GM12878 (cell line): ENCODE results near the gene SIPA1. TPM values are rescaled to one million over a fixed set of nuclear protein-coding genes. Genes with fewer than 3 reads are reported as not detected.

ENCODE experiments used
- ATAC-seq: fragments of 200-7000 bp; cut with Tn5 transposase; 3 replicates; pipeline ENCODE4 v1.9.1; 2020; ENCODE audit warnings: mild to moderate bottlenecking, moderate library complexity
- BruUV-seq: library from RNA; stranded (reverse); fragments of 400-500 nt; replicated peaks from 2 replicates; lab custom pipeline; 2021; lab: Mats Ljungman, UMichigan
- CTCF ChIA-PET: fragments of 300-600 bp; sonication (Branson Sonifier 250); formaldehyde crosslinking; extraction: SDS; loops from one replicate; lab custom pipeline; 2021; ENCODE audit warnings: inconsistent platforms; lab: Yijun Ruan, JAX
- POLR2A ChIA-PET: fragments of 350-600 bp; formaldehyde crosslinking; extraction: SDS; loops from one replicate; lab custom pipeline; 2021; ENCODE audit warnings: inconsistent platforms; lab: Charles Lee
- RAD21 ChIA-PET: fragments of 300-600 bp; sonication (Branson Sonifier 250); formaldehyde crosslinking; loops from one replicate; lab custom pipeline; 2023; ENCODE audit warnings: antibody characterized with exemption; ENCODE audit not compliant: unreplicated experiment; lab: Charles Lee
- SMC1A ChIA-PET: fragments of 300-600 bp; sonication (Branson Sonifier 250); formaldehyde crosslinking; loops from one replicate; lab custom pipeline; 2023; ENCODE audit not compliant: unreplicated experiment, uncharacterized antibody; lab: Charles Lee
- DNase-seq: peaks from one replicate; pipeline ENCODE4 v3.0.0-alpha.2; 2011; ENCODE audit warnings: low read depth, low spot score
- FAIRE-seq: peaks from 3 replicates; lab custom pipeline; 2011; peaks lifted over from hg19 to GRCh38; lab: Jason Lieb, UNC
- H2AFZ ChIP-seq: 2 replicates; pipeline ENCODE4 v1.6.0; 2011; ENCODE audit warnings: low read depth, low read length, control low read depth; ENCODE audit not compliant: control insufficient read depth
- H3K27ac ChIP-seq: 2 replicates; pipeline ENCODE4 v1.5.1; 2011; ENCODE audit warnings: control low read depth; ENCODE audit not compliant: control insufficient read depth, insufficient read depth
- H3K27me3 ChIP-seq, 2 experiments: replicated peaks in 1 of 2; 2 replicates each; pipeline versions ENCODE4 v1.6.0 to v1.6.1; 2011; ENCODE audit warnings: low read length in 1 of 2; ENCODE audit not compliant: control insufficient read depth in 2 of 2, insufficient read depth in 2 of 2
- H3K36me3 ChIP-seq, 2 experiments: 2 replicates each; pipeline ENCODE4 v1.5.1; 2011; ENCODE audit warnings: low read length in 1 of 2; ENCODE audit not compliant: control insufficient read depth in 2 of 2, insufficient read depth in 2 of 2
- H3K4me1 ChIP-seq: 2 replicates; pipeline ENCODE4 v1.6.1; 2011; ENCODE audit warnings: mild to moderate bottlenecking, low read length, moderate library complexity, mixed read lengths; ENCODE audit not compliant: control insufficient read depth, insufficient read depth
- H3K4me2 ChIP-seq: 2 replicates; pipeline ENCODE4 v1.6.0; 2011; ENCODE audit warnings: control low read depth; ENCODE audit not compliant: control insufficient read depth, insufficient read depth
- H3K4me3 ChIP-seq: fragments of 200-600 bp; sonication (generic); 2 replicates; pipeline ENCODE4 v1.5.1; 2016
- H3K79me2 ChIP-seq: 2 replicates; pipeline ENCODE4 v1.6.0; 2011; ENCODE audit warnings: low read length; ENCODE audit not compliant: control insufficient read depth, insufficient read depth
- H3K9ac ChIP-seq: 2 replicates; pipeline ENCODE4 v1.8.0; 2011; ENCODE audit warnings: low read length, control low read depth, mixed read lengths; ENCODE audit not compliant: control insufficient read depth, insufficient read depth
- H3K9me3 ChIP-seq: replicated peaks from 3 replicates; pipeline ENCODE4 v1.5.1; 2011; ENCODE audit warnings: mild to moderate bottlenecking, low read length; ENCODE audit not compliant: control insufficient read depth, insufficient read depth
- H4K20me1 ChIP-seq: 2 replicates; pipeline ENCODE4 v1.6.0; 2011; ENCODE audit not compliant: control insufficient read depth, insufficient read depth
- ATF3 ChIP-seq: IDR thresholded peaks from 2 replicates; pipeline ENCODE4 v1.6.1; 2011; ENCODE audit warnings: low read depth, mild to moderate bottlenecking, low read length, moderate library complexity, borderline replicate concordance; ENCODE audit errors: extremely low read depth
- HDGF ChIP-seq: fragments of 450-650 bp; IDR thresholded peaks from 2 replicates; pipeline ENCODE4 v1.6.1; 2016; ENCODE audit warnings: antibody characterized with exemption
- MYB ChIP-seq: fragments of 150-350 bp; IDR thresholded peaks from 2 replicates; pipeline ENCODE4 v1.6.1; 2014; ENCODE audit warnings: mild to moderate bottlenecking, low read depth, low read length, borderline replicate concordance
- ZNF687 ChIP-seq: fragments of 450-650 bp; IDR thresholded peaks from 2 replicates; pipeline ENCODE4 v1.6.1; 2017; ENCODE audit warnings: mild to moderate bottlenecking, moderate library complexity
- WGBS: methylation state at CpG from one replicate; pipeline ENCODE4 v1.1.6; 2016; ENCODE audit warnings: low lambda C conversion rate; ENCODE audit not compliant: insufficient replicate concordance, insufficient coverage; ENCODE audit errors: missing lambda C conversion rate; 5-methylcytosine and 5-hydroxymethylcytosine counted together
- in situ Hi-C: fragments of 300-500 bp; cut with MboI; formaldehyde crosslinking; loops from 9 replicates; pipeline ENCODE4 v1.14.3; 2018; ENCODE audit warnings: mixed read lengths
- intact Hi-C: fragments of 100-400 bp; cut with micrococcal nuclease; formaldehyde crosslinking; loops from one replicate; pipeline ENCODE4 v1.14.2; 2022; ENCODE audit not compliant: unreplicated experiment
- polyA plus RNA-seq, 11 experiments: library from polyadenylated mRNA; depleted of rRNA in 4 of 11; unstranded in 6 of 11; stranded (reverse) in 5 of 11; fragments of >200 nt; fragmentation: Nextera tagmentation in 4 of 11; fragmentation: Illumina TruSeq in 1 of 11; extraction: Ambion mirVana in 4 of 11; extraction: Trizol in 1 of 11; gene quantifications; 1 replicate in 1 of 11; 2 replicates in 10 of 11; pipeline versions ENCODE4 v1.2.1 to v1.2.3, GENCODE V29; 2011 to 2016; ENCODE audit warnings: inconsistent platforms in 2 of 11, missing spikeins in 2 of 11, low read depth in 1 of 11
- total RNA-seq, 4 experiments: library from RNA; depleted of rRNA in 3 of 4; stranded (reverse); fragments of >200 nt in 3 of 4; fragmentation: Illumina TruSeq in 1 of 4; extraction: Trizol in 1 of 4; gene quantifications; 2 replicates each; pipeline versions ENCODE4 v1.2.1 to v1.2.3, GENCODE V29; 2013 to 2021

Gene SIPA1
- total and polyA plus RNA-seq, 10 of the 15 experiments (the other 5 are each of a cell fraction or from before 2014, with no cell fraction given), result 1.0 to 139 (median 33.4) TPM

- Histone ChIP-seq H2AFZ (no peak overlapping the region), H3K4me2 (no peak overlapping the region), H3K9me3 (no peaks in the 10 kb centered on the region), H4K20me1 (no peaks in the 10 kb centered on the region), H3K27ac (no peak overlapping the region), H3K4me3 (no peak overlapping the region), H3K4me1 (peaks cover 45% of the 10 kb centered on the region), H3K9ac (no peak overlapping the region), H3K27me3 (no peaks in the 10 kb centered on the region), H3K79me2 (peaks cover 16% of the 10 kb centered on the region), H3K36me3 (peaks cover 2 to 8% of the 10 kb centered on the region in 2 experiments; a peak in 3 of 4 replicates)
- WGBS, result 66% methylated on average over 8 of the region's 8 CpGs
- in situ Hi-C loops (no loop called here), intact Hi-C loops (no loop called here)
- POLR2A ChIA-PET, result interaction anchor here (0.7 to 6.0 kb wide), 10 partner anchors 13 to 171 kb away, joined by 3 to 129 read pairs (median 4); partner anchors contain the start of genes EHBP1L1, FAM89B, MAP3K11 and SIPA1
- FAIRE-seq, result no peak
- CTCF ChIA-PET, result interaction anchor here (0.6 to 5.9 kb wide), 10 partner anchors 13 to 63 kb away, joined by 3 to 130 read pairs (median 7); partner anchors contain the start of genes EHBP1L1, FAM89B, MAP3K11 and PCNX3
- no peak for DNase-seq
- SMC1A ChIA-PET, result interaction anchor here (1.0 to 6.2 kb wide), 9 partner anchors 8 to 227 kb away, joined by 3 to 93 read pairs (median 7); partner anchors contain the start of genes EHBP1L1, FAM89B and PCNX3
- RAD21 ChIA-PET, result interaction anchor here (0.6 to 6.5 kb wide), 8 partner anchors 14 to 93 kb away, joined by 3 to 132 read pairs (median 10); partner anchors contain the start of genes EHBP1L1, FAM89B, PCNX3 and ZNRD2
- TF ChIP-seq HDGF (peak; percentile 10), MYB (no peak)
- ATAC-seq, result no peak
- no TSS peak for BruUV-seq
Observed at GRCh38 chr11:65590240-65590738, 47.6 kb upstream of the SIPA1 start.

- H3K9me3 ChIP-seq, result no peaks in the 10 kb centered on the region
- 96% methylated on average over 75 of the region's 106 CpGs for WGBS
- H3K36me3 ChIP-seq, result peaks cover 0 to 2% of the 10 kb centered on the region in 2 experiments; a peak in 3 of 4 replicates
- no peak for DNase-seq
- H4K20me1 ChIP-seq, result no peaks in the 10 kb centered on the region
- no peak overlapping the region for H3K9ac ChIP-seq
- TF ChIP-seq ATF3 (no peak), ZNF687 (no peak)
- TF ChIP-seq, all 136 proteins: peak for 0
- Histone ChIP-seq H3K4me3 (no peak overlapping the region), H3K27me3 (no peaks in the 10 kb centered on the region), H3K4me1 (peaks cover 27% of the 10 kb centered on the region), H3K79me2 (peaks cover 5% of the 10 kb centered on the region), H2AFZ (no peak overlapping the region), H3K4me2 (no peak overlapping the region), H3K27ac (no peak overlapping the region)
- no peak for FAIRE-seq
- ChIA-PET SMC1A (interaction anchor here (1.8 to 2.3 kb wide), 4 partner anchors 12 to 23 kb away, joined by 5 to 18 read pairs (median 6); partner anchors contain the start of genes FAM89B and PCNX3), POLR2A (interaction anchor here (0.6 to 6.0 kb wide), 3 partner anchors 17 to 142 kb away, joined by 3 to 66 read pairs (median 12); partner anchors contain the start of genes FAM89B and ZNRD2), RAD21 (interaction anchor here (1.3 to 2.1 kb wide), 2 partner anchors 19 to 46 kb away, joined by 3 to 12 read pairs; partner anchors contain the start of genes FAM89B and SIPA1), CTCF (interaction anchor here (1.0 to 3.3 kb wide), 6 partner anchors 11 to 51 kb away, joined by 3 to 39 read pairs (median 18); partner anchors contain the start of genes EHBP1L1, FAM89B, PCNX3 and ZNRD2)
- BruUV-seq, result no TSS peak
- no peak for ATAC-seq
- intact Hi-C loops, result no loop called here
- in situ Hi-C loops, result no loop called here
Observed at GRCh38 chr11:65591939-65592857, 45.7 kb upstream of the SIPA1 start.
